Measurements from ENCODE around the gene STK16.

GRCh38 chr2:219271021-219271420 is 25.7 kb downstream of the STK16 start:
- TF ChIP-seq CTCF (IDR thresholded peaks at IDR 0.05) = no peak
- TF ChIP-seq POLR2A (IDR thresholded peaks at IDR 0.05) = no peak
